Neutrophil (primary cell): ENCODE measurements around the gene ENTPD8.

ENCODE experiments used
- H3K27ac ChIP-seq: fragments of 200-600 bp; sonication (generic); 2 replicates; pipeline ENCODE4 v1.5.1; 2016; ENCODE audit warnings: mild to moderate bottlenecking, moderate library complexity
- H3K27me3 ChIP-seq: fragments of 200-600 bp; sonication (generic); 2 replicates; pipeline ENCODE4 v1.6.0; 2016; ENCODE audit warnings: mild to moderate bottlenecking
- H3K36me3 ChIP-seq: fragments of 200-600 bp; sonication (generic); 2 replicates; pipeline ENCODE4 v1.5.1; 2017
- H3K4me1 ChIP-seq, 2 experiments: fragments of 200-600 bp in 1 of 2; sonication (generic) in 1 of 2; 1 replicate in 1 of 2; 2 replicates in 1 of 2; pipeline versions ENCODE4 v1.5.1 to v1.6.1; 2013 to 2016; ENCODE audit warnings: low read depth in 1 of 2, low read length in 1 of 2, mild to moderate bottlenecking in 1 of 2, moderate library complexity in 1 of 2; ENCODE audit not compliant: control insufficient read depth in 1 of 2, insufficient read depth in 1 of 2
- H3K4me3 ChIP-seq, 2 experiments: fragments of 200-600 bp in 1 of 2; sonication (generic) in 1 of 2; 1 replicate in 1 of 2; 2 replicates in 1 of 2; pipeline ENCODE4 v1.5.1; 2013 to 2016; ENCODE audit warnings: low read depth in 1 of 2, low read length in 1 of 2, mild to moderate bottlenecking in 1 of 2, moderate library complexity in 1 of 2
- H3K9me3 ChIP-seq: fragments of 200-600 bp; sonication (generic); 2 replicates; pipeline ENCODE4 v1.5.1; 2016
- TF ChIP-seq, protein P1 (sequence below): fragments of 200-600 bp; sonication (generic); IDR thresholded peaks from 2 replicates; pipeline ENCODE4 v1.5.1; 2016; ENCODE audit warnings: antibody characterized with exemption

The ENTPD8 gene

DNA sequence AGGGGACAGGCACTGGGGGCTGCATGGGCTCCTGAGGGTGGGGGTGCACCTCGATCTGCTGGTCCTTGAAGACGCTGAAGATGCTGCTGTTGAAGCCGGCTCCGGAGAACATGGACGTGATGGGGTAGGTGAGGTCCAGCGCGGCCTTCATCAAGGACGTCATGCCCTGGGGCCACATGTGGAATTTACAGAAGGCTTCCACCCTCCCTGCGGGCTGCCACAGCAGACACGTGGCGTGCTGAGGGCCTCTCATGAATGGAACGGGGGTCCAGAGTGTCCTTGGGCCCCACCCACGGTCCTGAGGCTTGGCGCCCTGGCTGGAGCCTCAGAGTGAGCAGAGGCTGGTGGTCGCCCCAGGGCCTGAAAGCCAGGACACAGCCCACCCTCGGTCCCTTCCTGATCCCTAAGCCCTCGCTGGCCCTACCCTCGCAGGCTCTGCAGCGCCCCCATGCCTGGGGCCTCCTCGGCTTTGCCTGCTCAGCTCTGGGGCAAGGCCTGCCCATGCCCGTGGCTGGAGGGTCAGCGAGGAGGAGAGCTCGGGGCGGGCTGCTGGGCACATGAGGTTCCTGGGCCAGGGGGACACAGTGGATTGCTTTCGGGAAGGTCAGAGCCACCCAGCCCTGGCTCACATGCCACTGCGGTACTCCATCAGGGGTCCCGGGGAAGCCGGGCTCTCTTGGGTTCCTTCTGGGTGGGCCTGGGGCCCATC, 23.3 kb upstream of the ENTPD8 start:
- peaks cover 3 to 8% of the 10 kb centered on the region in 2 experiments for H3K4me1 ChIP-seq
- H3K36me3 ChIP-seq, result no peaks in the 10 kb centered on the region
- no peak overlapping the region for H3K4me3 ChIP-seq
- no peak overlapping the region for H3K27ac ChIP-seq
- TF ChIP-seq, protein P1, sequence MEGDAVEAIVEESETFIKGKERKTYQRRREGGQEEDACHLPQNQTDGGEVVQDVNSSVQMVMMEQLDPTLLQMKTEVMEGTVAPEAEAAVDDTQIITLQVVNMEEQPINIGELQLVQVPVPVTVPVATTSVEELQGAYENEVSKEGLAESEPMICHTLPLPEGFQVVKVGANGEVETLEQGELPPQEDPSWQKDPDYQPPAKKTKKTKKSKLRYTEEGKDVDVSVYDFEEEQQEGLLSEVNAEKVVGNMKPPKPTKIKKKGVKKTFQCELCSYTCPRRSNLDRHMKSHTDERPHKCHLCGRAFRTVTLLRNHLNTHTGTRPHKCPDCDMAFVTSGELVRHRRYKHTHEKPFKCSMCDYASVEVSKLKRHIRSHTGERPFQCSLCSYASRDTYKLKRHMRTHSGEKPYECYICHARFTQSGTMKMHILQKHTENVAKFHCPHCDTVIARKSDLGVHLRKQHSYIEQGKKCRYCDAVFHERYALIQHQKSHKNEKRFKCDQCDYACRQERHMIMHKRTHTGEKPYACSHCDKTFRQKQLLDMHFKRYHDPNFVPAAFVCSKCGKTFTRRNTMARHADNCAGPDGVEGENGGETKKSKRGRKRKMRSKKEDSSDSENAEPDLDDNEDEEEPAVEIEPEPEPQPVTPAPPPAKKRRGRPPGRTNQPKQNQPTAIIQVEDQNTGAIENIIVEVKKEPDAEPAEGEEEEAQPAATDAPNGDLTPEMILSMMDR, result no peak
- peaks cover 64% of the 10 kb centered on the region for H3K27me3 ChIP-seq
- no peaks in the 10 kb centered on the region for H3K9me3 ChIP-seq

DNA sequence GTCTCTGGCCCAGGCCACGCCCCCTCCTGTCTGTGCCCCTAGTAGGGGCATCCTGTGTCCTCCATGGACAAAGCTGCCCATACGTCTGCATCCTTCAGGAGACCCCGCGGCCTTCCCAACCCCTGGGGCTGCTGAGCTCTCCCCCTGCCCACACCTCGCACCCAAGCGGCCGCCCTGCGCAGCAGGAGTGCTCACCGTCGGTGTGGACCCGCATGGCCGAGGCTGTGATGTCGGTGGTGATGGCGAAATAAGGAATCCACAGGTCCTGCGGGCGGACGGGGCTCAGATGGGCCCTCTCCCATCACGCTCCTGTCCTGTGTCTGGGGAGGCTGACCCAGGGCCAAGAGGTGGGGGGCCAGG, 22.8 kb upstream of the ENTPD8 start:
- Histone ChIP-seq H3K4me1 (peaks cover 5 to 11% of the 10 kb centered on the region in 2 experiments), H3K36me3 (no peaks in the 10 kb centered on the region), H3K4me3 (no peak overlapping the region), H3K27me3 (peaks cover 64% of the 10 kb centered on the region), H3K9me3 (no peaks in the 10 kb centered on the region), H3K27ac (no peak overlapping the region)
- TF ChIP-seq, protein P1, result no peak

DNA sequence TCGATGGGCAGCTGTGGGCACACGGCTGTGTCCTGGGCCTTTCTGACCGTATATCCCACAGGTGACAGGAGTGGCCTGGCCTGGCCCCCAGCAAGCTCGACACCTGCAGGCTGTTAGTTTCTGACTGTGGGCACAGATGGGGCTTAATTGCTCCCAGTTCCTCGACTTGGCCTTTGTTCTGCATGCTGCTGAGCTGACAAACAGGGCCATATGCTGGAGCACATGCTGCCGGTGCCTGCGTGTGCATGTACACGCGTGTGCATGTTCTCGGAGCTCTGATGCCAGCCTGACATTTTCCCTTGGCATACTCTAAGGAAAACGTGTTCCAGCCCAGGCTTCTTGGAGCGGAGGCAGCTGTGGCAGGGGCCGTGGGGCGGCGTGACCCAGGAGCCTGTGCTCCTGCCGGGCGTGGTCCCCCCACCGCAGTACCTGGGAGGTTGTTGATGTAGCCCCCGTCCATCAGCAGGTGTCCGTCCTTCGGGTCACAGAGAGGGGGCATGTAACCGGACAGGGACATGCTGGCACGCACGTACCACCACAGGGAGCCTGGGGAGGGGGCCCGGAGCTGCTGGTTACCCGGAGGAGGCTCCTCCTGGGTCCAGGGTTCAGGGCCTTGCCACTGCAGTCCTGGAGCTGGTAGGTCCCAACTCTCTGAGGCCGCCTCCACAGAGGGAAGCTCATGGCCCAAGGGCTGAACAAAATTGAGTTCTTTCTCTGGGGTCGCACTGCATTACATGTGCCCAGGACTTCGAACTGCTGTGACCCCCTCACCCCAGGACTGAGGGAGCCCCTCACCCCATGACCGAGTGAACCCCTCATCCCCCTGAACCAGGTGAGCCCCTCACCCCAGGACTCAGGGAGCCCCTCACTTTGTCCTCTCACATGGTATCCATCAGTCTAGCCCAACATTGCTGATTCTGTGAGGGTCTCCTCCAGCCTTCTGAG, 22.1 kb upstream of the ENTPD8 start:
- peaks cover 5 to 16% of the 10 kb centered on the region in 2 experiments for H3K4me1 ChIP-seq
- H3K36me3 ChIP-seq, result no peaks in the 10 kb centered on the region
- H3K4me3 ChIP-seq, result no peak overlapping the region
- no peaks in the 10 kb centered on the region for H3K9me3 ChIP-seq
- peaks cover 64% of the 10 kb centered on the region for H3K27me3 ChIP-seq
- H3K27ac ChIP-seq, result no peak overlapping the region
- TF ChIP-seq, protein P1, result no peak

GRCh38 chr9:137462396-137462985, 21.3 kb upstream of the ENTPD8 start:
- TF ChIP-seq, protein P1, result no peak
- no peaks in the 10 kb centered on the region for H3K36me3 ChIP-seq
- H3K4me3 ChIP-seq, result no peak overlapping the region
- H3K9me3 ChIP-seq, result no peaks in the 10 kb centered on the region
- no peak overlapping the region for H3K27ac ChIP-seq
- peaks cover 70% of the 10 kb centered on the region for H3K27me3 ChIP-seq
- peaks cover 5 to 16% of the 10 kb centered on the region in 2 experiments for H3K4me1 ChIP-seq

- no peak overlapping the region for H3K4me3 ChIP-seq
- no peaks in the 10 kb centered on the region for H3K9me3 ChIP-seq
- no peaks in the 10 kb centered on the region for H3K36me3 ChIP-seq
- TF ChIP-seq, protein P1, result no peak
- peaks cover 5 to 16% of the 10 kb centered on the region in 2 experiments for H3K4me1 ChIP-seq
- H3K27ac ChIP-seq, result no peak overlapping the region
- H3K27me3 ChIP-seq, result peaks cover 77% of the 10 kb centered on the region
Measured at GRCh38 chr9:137461663-137462395, 20.7 kb upstream of the ENTPD8 start.
